Activated T-cell treated with anti-CD3 and anti-CD28 coated beads, Interleukin-2, amount 50 U/mL, for 1 hour (primary cell): Measurements from ENCODE around the gene HNRNPH1.
"Not testable (repeated sequence)": the region's sequence is repeated elsewhere in the genome, so short reads cannot be mapped to it uniquely, and the experiment has no call there.

Experiments
- DNase-seq: peaks from one replicate; pipeline ENCODE4 v3.0.0-alpha.2; 2020

HNRNPH1 gene

GRCh38 chr5:179623003-179623905 is at the start of gene HNRNPH1:
Gene HNRNPH1, minus strand, starts transcription at chr5:179623671. Its CDS starts 538 bp downstream, at chr5:179623133.
- peak; percentile 99 for DNase-seq

GRCh38 chr5:179668391-179668790 is 44.9 kb upstream of the HNRNPH1 start:
- peak; percentile 49 for DNase-seq

- not testable (repeated sequence) for DNase-seq
Measured at GRCh38 chr5:179661647-179662046, 38.2 kb upstream of the HNRNPH1 start.

GRCh38 chr5:179658179-179658856 is 34.8 kb upstream of the HNRNPH1 start:
- peak; percentile 34 for DNase-seq

- DNase-seq = not testable (repeated sequence)
Measured at GRCh38 chr5:179657302-179658178, 34.1 kb upstream of the HNRNPH1 start.

GRCh38 chr5:179653135-179653534 is 29.7 kb upstream of the HNRNPH1 start:
- DNase-seq = not testable (repeated sequence)

- DNase-seq = not testable (repeated sequence)
Measured at GRCh38 chr5:179650245-179650644, 26.8 kb upstream of the HNRNPH1 start.

- not testable (repeated sequence) for DNase-seq
Measured at GRCh38 chr5:179649166-179649703, 25.8 kb upstream of the HNRNPH1 start.

- no peak for DNase-seq
Measured at GRCh38 chr5:179648410-179648809, 24.9 kb upstream of the HNRNPH1 start.

- DNase-seq = not testable (repeated sequence)
Measured at GRCh38 chr5:179644766-179645165, 21.3 kb upstream of the HNRNPH1 start.

- not testable (repeated sequence) for DNase-seq
Measured at GRCh38 chr5:179643141-179643920, 19.9 kb upstream of the HNRNPH1 start.

- not testable (repeated sequence) for DNase-seq
Measured at GRCh38 chr5:179642626-179643025, 19.2 kb upstream of the HNRNPH1 start.

- DNase-seq = not testable (repeated sequence)
Measured at GRCh38 chr5:179641745-179642144, 18.3 kb upstream of the HNRNPH1 start.

- DNase-seq = not testable (repeated sequence)
Measured at GRCh38 chr5:179639296-179639695, 15.8 kb upstream of the HNRNPH1 start.

- DNase-seq = not testable (repeated sequence)
Measured at GRCh38 chr5:179634370-179635172, 11.1 kb upstream of the HNRNPH1 start.

GRCh38 chr5:179633501-179634369 is 10.3 kb upstream of the HNRNPH1 start:
- DNase-seq = not testable (repeated sequence)

GRCh38 chr5:179624841-179625271 is 1.4 kb upstream of the HNRNPH1 start:
- no peak for DNase-seq

- DNase-seq = no peak
Measured at GRCh38 chr5:179623906-179624741, 653 bp upstream of the HNRNPH1 start.
